Liver (tissue), 9 donors: ENCODE measurements around the gene ZSWIM1. TPM values are rescaled to one million over a fixed set of nuclear protein-coding genes. Genes with fewer than 3 reads are reported as not detected.

Experiments
- DNase-seq: peaks from one replicate; pipeline ENCODE4 v3.0.0-alpha.2; 2017; ENCODE audit warnings: low spot score
- H3K27ac ChIP-seq, 2 donors: one replicate each; pipeline ENCODE4 v1.7.0; 2013; ENCODE audit warnings: inconsistent platforms in 2 of 2, low read length in 2 of 2, control low read depth in 1 of 2, low read depth in 1 of 2, mild to moderate bottlenecking in 1 of 2
- H3K27me3 ChIP-seq, 4 donors: one replicate each; pipeline versions ENCODE4 v1.6.1 to v1.7.0; 2013; ENCODE audit warnings: low read length in 3 of 4, inconsistent platforms in 1 of 4, mild to moderate bottlenecking in 1 of 4, moderate library complexity in 1 of 4; ENCODE audit not compliant: control insufficient read depth in 4 of 4, insufficient read depth in 4 of 4
- H3K36me3 ChIP-seq, 4 donors: one replicate each; pipeline versions ENCODE4 v1.6.1 to v1.7.0; 2013; ENCODE audit warnings: low read length in 3 of 4, mild to moderate bottlenecking in 3 of 4, low read depth in 1 of 4, moderate library complexity in 1 of 4; ENCODE audit not compliant: control insufficient read depth in 4 of 4, insufficient read depth in 3 of 4
- H3K4me1 ChIP-seq, 4 donors: one replicate each; pipeline versions ENCODE4 v1.6.1 to v1.7.0; 2013; ENCODE audit warnings: low read length in 3 of 4, mild to moderate bottlenecking in 3 of 4, moderate library complexity in 1 of 4; ENCODE audit not compliant: control insufficient read depth in 4 of 4, insufficient read depth in 4 of 4
- H3K4me3 ChIP-seq, 3 donors: one replicate each; pipeline versions ENCODE4 v1.6.1 to v1.7.0; 2013; ENCODE audit warnings: low read length in 3 of 3, control low read depth in 1 of 3, low read depth in 1 of 3, mild to moderate bottlenecking in 1 of 3
- H3K9ac ChIP-seq, 2 donors: one replicate each; pipeline ENCODE4 v1.7.0; 2013; ENCODE audit warnings: low read length in 2 of 2, mild to moderate bottlenecking in 2 of 2, moderate library complexity in 2 of 2, control low read depth in 1 of 2, low read depth in 1 of 2
- H3K9me3 ChIP-seq, 4 donors: one replicate each; pipeline versions ENCODE4 v1.6.1 to v1.7.0; 2013; ENCODE audit warnings: low read length in 3 of 4; ENCODE audit not compliant: control insufficient read depth in 4 of 4
- FOXA1 ChIP-seq: IDR thresholded peaks from 2 replicates; pipeline ENCODE4 v1.6.1; 2016; ENCODE audit warnings: antibody characterized with exemption
- FOXA2 ChIP-seq: IDR thresholded peaks from 2 replicates; pipeline ENCODE4 v1.6.1; 2016; ENCODE audit warnings: antibody characterized with exemption
- GABPA ChIP-seq, 2 donors: IDR thresholded peaks in 1 of 2; conservative IDR thresholded peaks in 1 of 2; 2 replicates each; pipeline ENCODE4 v1.6.1; 2016; ENCODE audit warnings: antibody characterized with exemption in 2 of 2, mild to moderate bottlenecking in 1 of 2, moderate library complexity in 1 of 2
- HNF4A ChIP-seq, 2 donors: conservative IDR thresholded peaks; 2 replicates each; pipeline ENCODE4 v1.6.1; 2016; ENCODE audit warnings: antibody characterized with exemption in 2 of 2, mild to moderate bottlenecking in 2 of 2
- RXRA ChIP-seq, 2 donors: IDR thresholded peaks; 2 replicates each; pipeline ENCODE4 v1.6.1; 2017 to 2018; ENCODE audit warnings: antibody characterized with exemption in 2 of 2, mild to moderate bottlenecking in 1 of 2
- SP1 ChIP-seq: IDR thresholded peaks from 2 replicates; pipeline ENCODE4 v1.6.1; 2018; ENCODE audit warnings: antibody characterized with exemption, mild to moderate bottlenecking
- TAF1 ChIP-seq: conservative IDR thresholded peaks from 2 replicates; pipeline ENCODE4 v1.6.1; 2016; ENCODE audit warnings: antibody characterized with exemption, mild to moderate bottlenecking
- WGBS: extraction: QIAGEN DNeasy Blood & Tissue Kit; methylation state at CpG from one replicate; pipeline ENCODE4 v1.1.7; 2013; 5-methylcytosine and 5-hydroxymethylcytosine counted together
- polyA plus RNA-seq, 2 donors: library from polyadenylated mRNA; stranded (reverse) in 1 of 2; unstranded in 1 of 2; fragments of 200-250 nt in 1 of 2; fragments of >200 nt in 1 of 2; fragmentation: Nextera tagmentation in 1 of 2; extraction: Ambion mirVana in 1 of 2; gene quantifications; one replicate each; pipeline versions ENCODE4 v1.2.1 to v1.2.3, GENCODE V29; 2013 to 2015
- total RNA-seq, 2 donors: library from RNA; depleted of rRNA; stranded (reverse); fragments of >200 nt; gene quantifications; one replicate each; pipeline ENCODE4 v1.2.3, GENCODE V29; 2014
- TF ChIP-seq, protein P1 (sequence below): IDR thresholded peaks from 2 replicates; pipeline ENCODE4 v1.6.1; 2016; ENCODE audit warnings: antibody characterized with exemption
- TF ChIP-seq, protein P2 (sequence below): fragments of 150-350 bp; IDR thresholded peaks from 2 replicates; pipeline ENCODE4 v1.5.1; 2017; ENCODE audit warnings: improper control_type of control experiment, low read depth, low read length; ENCODE audit not compliant: missing input control
- TF ChIP-seq, protein P3 (sequence below): IDR thresholded peaks from 2 replicates; pipeline ENCODE4 v1.6.1; 2016; ENCODE audit warnings: antibody characterized with exemption
- donor health status: healthy.
- donor health status: healthy.
- donor health status: healthy.
- donor health status: healthy.
- donor health status: healthy.

ZSWIM1 gene
- total and polyA plus RNA-seq, 4 donors, result 2.1 to 5.0 (median 2.3) TPM

DNA sequence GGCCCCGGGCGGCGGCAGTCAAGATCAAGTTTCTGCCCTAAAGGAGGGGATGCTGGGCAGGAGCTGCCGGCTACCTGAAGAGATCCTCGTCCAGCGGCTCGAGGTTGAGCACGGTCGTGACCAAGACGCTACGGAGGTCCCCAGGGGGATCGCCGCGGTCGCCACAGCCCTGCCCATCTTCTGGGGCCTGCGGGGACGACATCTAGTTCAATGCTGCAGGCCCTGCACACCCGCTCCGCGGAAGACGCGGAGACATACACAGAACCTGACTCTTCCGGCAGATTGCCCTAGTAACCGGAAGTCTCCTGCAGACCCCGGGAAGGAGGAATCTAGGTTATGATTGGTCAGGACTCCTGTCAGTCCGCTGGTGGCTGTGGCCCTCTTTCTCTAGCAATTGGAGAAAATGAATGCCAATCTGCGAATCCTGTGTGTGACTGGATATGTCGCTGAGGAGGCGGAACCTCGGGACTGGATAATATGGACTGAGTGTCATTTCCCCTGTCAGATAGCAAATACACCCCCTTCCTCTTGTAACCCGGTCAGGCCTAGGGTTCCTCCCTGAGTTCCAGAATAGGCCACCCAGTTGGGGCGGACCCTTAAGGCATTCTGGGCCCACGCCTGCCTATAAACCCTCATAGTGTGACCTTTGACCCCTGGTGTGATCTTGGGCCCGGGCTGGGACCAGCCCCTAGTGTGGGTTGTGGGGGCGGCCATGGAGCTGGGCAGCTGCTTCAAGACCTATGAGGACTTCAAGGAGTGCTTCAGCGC is 23.7 kb upstream of the ZSWIM1 start, which contains the start of the genes ACOT8 and ZSWIM3 (continued):
- TF ChIP-seq, protein P1, sequence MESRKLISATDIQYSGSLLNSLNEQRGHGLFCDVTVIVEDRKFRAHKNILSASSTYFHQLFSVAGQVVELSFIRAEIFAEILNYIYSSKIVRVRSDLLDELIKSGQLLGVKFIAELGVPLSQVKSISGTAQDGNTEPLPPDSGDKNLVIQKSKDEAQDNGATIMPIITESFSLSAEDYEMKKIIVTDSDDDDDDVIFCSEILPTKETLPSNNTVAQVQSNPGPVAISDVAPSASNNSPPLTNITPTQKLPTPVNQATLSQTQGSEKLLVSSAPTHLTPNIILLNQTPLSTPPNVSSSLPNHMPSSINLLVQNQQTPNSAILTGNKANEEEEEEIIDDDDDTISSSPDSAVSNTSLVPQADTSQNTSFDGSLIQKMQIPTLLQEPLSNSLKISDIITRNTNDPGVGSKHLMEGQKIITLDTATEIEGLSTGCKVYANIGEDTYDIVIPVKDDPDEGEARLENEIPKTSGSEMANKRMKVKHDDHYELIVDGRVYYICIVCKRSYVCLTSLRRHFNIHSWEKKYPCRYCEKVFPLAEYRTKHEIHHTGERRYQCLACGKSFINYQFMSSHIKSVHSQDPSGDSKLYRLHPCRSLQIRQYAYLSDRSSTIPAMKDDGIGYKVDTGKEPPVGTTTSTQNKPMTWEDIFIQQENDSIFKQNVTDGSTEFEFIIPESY, result peak; percentile 92
- peak; percentile 27 to 46 for TF ChIP-seq HNF4A (conservative IDR thresholded peaks at IDR 0.05)

DNA sequence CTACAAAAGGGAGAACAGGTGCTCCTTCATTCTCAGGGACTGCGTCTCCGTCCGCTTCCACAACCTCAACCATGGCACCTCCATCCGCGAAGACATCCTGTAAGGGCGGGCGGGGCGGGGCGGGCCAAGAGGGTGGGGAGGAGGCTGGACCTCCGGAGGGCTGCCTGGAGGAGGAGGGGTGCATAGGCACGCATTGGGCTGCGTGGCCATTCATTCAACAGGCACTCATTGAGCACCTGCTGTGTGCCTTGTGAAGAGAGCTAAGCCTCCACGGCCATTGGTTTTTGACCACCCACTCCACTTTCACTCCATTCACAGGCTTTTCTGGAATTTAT is 23.2 kb upstream of the ZSWIM1 start:
- H3K9me3 ChIP-seq, result no peaks in the 10 kb centered on the region
- peak overlapping the region; percentile 68 to 100 (median 94) for H3K4me3 ChIP-seq
- H3K4me1 ChIP-seq, result peaks cover 12 to 28% (median 22%) of the 10 kb centered on the region in 4 donors
- DNase-seq, result no peak
- peak overlapping the region in 1 of 2 donors; percentile 73 for H3K9ac ChIP-seq
- H3K36me3 ChIP-seq, result peaks cover 2 to 5% (median 3%) of the 10 kb centered on the region in 4 donors
- no peaks in the 10 kb centered on the region for H3K27me3 ChIP-seq
- TF ChIP-seq GABPA (IDR thresholded peaks at IDR 0.05 in 1 of 2, conservative IDR thresholded peaks at IDR 0.05 in 1 of 2) (no peak), RXRA (IDR thresholded peaks at IDR 0.05) (no peak), FOXA2 (no peak), FOXA1 (no peak), TAF1 (no peak)
- TF ChIP-seq, protein P2, sequence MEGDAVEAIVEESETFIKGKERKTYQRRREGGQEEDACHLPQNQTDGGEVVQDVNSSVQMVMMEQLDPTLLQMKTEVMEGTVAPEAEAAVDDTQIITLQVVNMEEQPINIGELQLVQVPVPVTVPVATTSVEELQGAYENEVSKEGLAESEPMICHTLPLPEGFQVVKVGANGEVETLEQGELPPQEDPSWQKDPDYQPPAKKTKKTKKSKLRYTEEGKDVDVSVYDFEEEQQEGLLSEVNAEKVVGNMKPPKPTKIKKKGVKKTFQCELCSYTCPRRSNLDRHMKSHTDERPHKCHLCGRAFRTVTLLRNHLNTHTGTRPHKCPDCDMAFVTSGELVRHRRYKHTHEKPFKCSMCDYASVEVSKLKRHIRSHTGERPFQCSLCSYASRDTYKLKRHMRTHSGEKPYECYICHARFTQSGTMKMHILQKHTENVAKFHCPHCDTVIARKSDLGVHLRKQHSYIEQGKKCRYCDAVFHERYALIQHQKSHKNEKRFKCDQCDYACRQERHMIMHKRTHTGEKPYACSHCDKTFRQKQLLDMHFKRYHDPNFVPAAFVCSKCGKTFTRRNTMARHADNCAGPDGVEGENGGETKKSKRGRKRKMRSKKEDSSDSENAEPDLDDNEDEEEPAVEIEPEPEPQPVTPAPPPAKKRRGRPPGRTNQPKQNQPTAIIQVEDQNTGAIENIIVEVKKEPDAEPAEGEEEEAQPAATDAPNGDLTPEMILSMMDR, result no peak
- TF ChIP-seq, protein P3, sequence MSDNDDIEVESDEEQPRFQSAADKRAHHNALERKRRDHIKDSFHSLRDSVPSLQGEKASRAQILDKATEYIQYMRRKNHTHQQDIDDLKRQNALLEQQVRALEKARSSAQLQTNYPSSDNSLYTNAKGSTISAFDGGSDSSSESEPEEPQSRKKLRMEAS, result no peak
- 17% methylated on average over 13 of the region's 13 CpGs for WGBS
- H3K27ac ChIP-seq, result peak overlapping the region; percentile 67 to 86

DNA sequence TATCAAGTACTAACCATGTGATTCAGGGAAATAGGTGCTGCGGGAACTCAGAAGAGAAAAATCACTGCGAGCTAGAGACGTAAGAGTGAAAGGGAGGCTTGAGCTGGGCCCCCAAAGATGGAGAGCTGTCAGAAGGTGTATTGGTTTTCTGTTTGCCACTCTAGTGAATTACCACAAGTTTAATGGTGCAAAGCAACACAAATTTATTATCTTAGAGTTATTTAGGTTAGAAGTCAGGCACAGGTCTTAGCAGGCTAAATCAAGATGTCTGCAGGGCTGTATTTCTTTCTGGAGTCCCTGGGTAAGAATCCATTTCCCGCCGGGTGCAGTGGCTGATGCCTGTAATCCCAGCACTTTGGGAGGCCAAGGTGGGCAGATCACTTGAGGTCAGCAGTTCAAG is 21.1 kb upstream of the ZSWIM1 start:
- Histone ChIP-seq H3K9ac (no peak overlapping the region), H3K27me3 (no peaks in the 10 kb centered on the region), H3K9me3 (no peaks in the 10 kb centered on the region), H3K4me1 (peaks cover 12 to 28% (median 19%) of the 10 kb centered on the region in 4 donors), H3K27ac (no peak overlapping the region), H3K36me3 (no peaks in the 10 kb centered on the region), H3K4me3 (no peak overlapping the region)
- DNase-seq, result no peak
- TF ChIP-seq HNF4A (conservative IDR thresholded peaks at IDR 0.05), result no peak
- WGBS, result 95% methylated on average over 5 of the region's 5 CpGs

DNA sequence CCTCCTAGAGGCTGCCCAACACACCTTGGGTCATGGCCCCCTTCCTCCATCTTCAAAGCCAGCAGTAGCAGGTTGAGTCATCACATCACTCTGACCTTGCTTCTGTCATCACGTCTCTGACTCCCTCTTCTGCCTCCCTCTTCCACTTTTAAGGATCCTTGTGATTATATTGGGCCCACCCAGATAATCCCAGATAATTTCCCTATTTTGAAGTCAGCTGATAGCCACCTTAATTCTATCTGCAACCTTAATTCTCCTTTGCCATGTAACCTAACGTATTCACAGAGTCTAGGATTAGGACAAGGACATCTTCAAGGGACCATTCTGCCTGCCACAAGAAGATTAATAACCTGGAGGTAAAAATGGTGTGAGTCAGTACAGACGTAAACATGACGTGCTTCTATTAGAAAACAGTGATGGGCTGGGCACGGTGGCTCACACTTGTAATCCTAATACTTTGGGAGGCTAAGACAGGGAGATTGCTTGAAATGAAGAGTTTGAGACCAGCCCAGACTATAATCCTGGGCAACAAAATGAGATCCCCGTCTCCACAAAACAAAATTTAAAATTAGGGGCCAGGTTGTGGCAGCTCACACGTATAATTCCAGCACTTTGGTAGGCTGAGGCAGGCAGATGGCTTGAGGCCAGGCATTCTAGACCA is 20.3 kb upstream of the ZSWIM1 start:
- Histone ChIP-seq H3K9me3 (no peaks in the 10 kb centered on the region), H3K27me3 (no peaks in the 10 kb centered on the region), H3K36me3 (no peaks in the 10 kb centered on the region), H3K4me1 (peaks cover 12 to 24% (median 16%) of the 10 kb centered on the region in 4 donors), H3K4me3 (no peak overlapping the region), H3K9ac (no peak overlapping the region), H3K27ac (no peak overlapping the region)
- TF ChIP-seq SP1 (no peak), GABPA (IDR thresholded peaks at IDR 0.05 in 1 of 2, conservative IDR thresholded peaks at IDR 0.05 in 1 of 2) (no peak), FOXA2 (no peak)
- TF ChIP-seq, protein P1, result no peak
- DNase-seq, result no peak
- WGBS, result 82% methylated on average over 7 of the region's 7 CpGs
